HG02571 (cell line): ENCODE results near the gene CORT.
"Not testable (repeated sequence)": the region's sequence is repeated elsewhere in the genome, so short reads cannot be mapped to it uniquely, and the experiment has no call there.

Experiments used
- ATAC-seq: cut with Tn5 transposase; IDR thresholded peaks from one replicate; pipeline ENCODE4 v1.9.1; 2021; ENCODE audit warnings: mild to moderate bottlenecking, moderate library complexity; ENCODE audit not compliant: unreplicated experiment

CORT gene

GRCh38 chr1:10437052-10437451, 12.8 kb upstream of the CORT start:
- ATAC-seq, result no peak

DNA sequence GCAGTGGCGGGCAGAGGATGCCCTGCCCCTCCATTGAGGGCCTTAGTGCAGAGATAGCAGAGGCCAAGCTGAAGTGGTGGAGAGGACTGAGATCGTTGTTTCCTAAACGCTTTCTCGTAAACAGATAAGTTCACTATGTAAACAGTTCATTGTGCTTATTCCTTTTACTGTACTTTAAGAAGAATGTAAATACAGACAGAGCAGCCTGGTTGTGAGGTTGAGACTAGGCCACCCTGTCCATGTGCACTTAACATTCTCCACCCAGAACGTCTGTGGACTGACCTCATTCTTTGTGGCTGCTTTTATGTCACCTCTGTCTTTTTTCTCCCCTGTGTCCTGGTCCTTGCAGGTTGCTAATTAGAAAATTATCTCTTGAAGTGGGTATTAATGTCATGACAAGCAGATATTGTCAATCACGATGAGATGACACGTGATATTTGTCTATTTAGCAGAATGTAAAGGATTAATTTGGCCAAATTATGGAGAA, 11.1 kb upstream of the CORT start:
- ATAC-seq, result no peak

GRCh38 chr1:10440305-10440704, 9.5 kb upstream of the CORT start:
- no peak for ATAC-seq

- ATAC-seq, result no peak
These were observed 9.0 kb upstream of the CORT start for GRCh38 chr1:10440794-10441193.

GRCh38 chr1:10444248-10444647, 5.6 kb upstream of the CORT start:
- ATAC-seq, result no peak

DNA sequence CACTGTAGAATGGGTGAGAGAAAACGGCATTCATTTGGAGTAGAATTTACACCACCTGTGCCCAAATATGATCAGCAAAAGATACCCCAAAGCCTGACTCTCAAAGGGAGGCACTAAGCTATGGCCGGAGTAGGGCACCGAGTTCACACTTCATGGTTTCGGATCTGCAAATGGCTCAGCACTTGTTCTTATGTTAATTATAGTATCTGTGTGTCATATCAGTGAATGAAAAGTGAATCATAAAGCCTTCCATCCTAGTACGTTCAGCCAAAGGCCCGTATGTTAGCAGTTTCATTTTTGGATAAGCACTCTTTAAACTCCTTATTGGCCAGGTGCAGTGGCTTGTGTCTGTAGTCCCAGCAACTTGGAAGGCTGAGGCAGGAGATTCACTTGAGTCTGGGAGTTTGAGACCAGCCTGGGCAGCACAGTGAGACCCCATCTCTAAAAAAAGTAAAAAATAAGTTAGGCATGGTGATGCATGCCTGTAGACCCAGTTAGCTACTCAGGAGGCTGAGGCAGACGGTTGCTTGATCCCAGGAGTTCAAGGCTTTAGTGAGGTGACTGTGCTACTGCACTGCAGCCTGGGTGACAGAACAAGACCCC, 4.9 kb upstream of the CORT start:
- no peak for ATAC-seq

DNA sequence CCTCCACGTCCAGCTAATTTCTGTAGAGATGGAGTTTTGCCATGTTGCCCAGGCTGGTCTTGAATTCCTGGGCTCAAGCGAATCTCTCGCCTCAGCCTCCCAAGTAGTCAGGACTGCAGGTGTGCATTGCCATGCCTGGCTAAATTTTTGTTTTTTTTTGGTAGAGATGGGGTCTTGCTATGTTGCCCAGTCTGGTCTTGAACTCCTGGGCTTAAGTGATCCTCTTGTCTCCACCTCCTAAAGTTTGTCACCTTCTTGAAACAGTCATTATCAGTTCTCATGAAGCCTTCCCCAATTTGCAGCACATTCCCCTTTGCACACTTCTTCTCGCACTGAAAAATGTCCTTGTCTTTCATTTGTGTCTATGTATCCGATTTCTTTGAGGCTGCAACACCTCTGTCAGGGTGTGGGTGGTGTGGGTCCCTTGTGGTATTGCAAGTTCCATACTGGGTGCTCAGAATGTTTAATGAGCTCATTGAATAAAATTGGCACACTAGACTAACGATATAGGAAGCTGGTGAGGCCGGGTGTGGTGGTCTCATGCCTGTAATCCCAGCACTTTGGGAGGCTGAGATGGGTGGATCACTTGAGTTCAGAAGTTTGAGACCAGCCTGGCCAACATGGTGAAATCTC, 2.9 kb upstream of the CORT start:
- ATAC-seq, result no peak

- ATAC-seq, result no peak
These were observed 454 bp downstream of the CORT start for GRCh38 chr1:10450156-10450814.

- ATAC-seq, result no peak
These were observed 1.0 kb downstream of the CORT start for GRCh38 chr1:10450836-10451235.

- ATAC-seq, result no peak
These were observed 1.5 kb downstream of the CORT start for GRCh38 chr1:10451287-10451686.

DNA sequence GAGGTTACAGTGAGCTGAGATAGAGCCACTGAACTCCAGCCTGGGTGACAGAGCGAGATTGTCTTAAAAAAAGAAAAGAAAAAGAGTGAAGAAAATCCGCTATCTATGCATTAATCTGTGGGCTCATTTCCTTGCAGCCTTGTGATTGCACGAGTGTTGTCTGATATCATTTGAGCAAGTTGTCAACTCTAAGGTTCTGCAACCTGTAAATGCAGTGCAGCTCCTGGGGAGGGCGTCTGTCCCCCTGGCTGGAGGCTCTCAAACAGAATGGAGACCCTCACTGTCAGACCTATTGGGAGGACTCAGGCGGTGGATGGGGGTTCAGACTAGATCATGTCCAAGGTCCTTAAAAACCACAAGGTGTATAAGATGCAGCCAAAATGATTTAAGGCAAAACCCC, 6.2 kb downstream of the CORT start:
- ATAC-seq, result no peak

- ATAC-seq, result no peak
These were observed 6.8 kb downstream of the CORT start for GRCh38 chr1:10456661-10457060.

DNA sequence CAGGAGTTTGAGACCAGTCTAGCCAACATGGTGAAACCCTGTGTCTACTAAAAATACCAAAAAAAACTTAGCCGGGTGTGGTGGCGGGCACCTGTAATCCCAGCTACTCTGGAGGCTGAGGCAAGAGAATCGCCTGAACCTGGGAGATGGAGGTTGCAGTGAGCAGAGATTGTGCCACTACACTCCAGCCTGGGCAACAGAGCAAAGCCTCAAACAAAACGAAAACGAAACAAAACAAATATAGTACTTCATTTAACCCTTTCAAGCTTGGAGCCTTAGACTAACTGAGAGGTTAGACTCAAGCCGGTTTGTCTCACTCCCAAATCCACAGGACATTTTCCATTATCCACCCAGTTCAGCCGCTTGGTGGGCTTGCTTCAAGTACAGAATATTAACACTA, 7.6 kb downstream of the CORT start:
- ATAC-seq, result not testable (repeated sequence)

DNA sequence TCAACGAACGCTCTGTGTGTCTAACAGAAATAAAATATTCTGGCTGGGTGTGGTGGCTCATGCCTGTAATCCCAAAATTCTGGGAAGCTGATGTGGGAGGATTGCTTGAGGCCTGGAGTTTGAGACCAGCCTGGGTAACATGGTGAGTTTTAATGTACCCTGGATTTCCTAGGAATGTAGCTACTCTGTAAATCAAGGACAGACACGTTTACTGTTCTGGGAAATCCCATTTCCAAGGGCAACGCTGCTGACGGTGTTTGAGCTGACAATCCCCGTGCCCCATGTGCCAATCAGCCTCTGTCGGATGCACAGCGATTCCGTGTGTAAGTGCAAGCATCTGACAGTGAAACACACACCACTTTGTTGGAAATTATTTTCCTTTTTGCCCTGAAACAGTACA, 8.0 kb downstream of the CORT start:
- no peak for ATAC-seq

GRCh38 chr1:10459184-10459583, 9.4 kb downstream of the CORT start:
- no peak for ATAC-seq

DNA sequence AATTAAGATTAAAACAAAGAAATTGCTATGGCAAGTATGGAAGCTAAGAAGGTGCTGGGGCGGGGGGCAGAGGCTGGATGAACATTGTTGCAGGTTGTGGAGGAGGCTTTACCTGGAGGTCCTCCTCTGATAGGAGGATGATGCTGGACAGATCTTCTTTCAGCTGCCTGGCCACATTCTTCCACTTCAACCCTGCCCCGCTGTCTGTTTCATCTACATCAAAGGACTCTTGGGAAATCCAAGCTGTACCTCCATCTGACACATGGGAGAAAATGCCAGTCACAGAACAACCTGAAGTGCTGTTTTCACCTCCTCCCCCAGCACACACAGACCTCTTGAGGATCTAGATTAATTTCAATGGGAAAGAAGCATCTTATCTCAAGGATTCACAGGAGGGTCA, 17.2 kb downstream of the CORT start:
- ATAC-seq, result no peak

DNA sequence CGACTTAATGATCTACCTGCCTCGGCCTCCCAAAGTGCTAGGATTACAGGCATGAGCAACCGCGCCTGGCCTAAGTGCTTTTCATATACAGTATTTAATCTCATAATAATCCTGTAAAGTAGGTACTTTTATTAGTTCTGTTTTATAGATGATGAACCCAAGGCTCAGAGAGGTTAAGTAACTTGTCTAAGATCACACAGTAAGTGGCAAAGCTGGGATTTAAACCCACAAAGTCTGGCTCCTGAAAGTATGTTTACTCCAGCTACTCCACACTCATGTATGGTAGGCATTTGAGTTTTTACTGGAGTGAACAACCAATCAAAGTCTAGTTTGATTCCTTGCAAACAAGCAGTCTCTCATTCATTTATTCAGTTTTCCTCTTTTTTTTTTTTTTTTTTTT, 20.2 kb downstream of the CORT start:
- no peak for ATAC-seq

GRCh38 chr1:10471411-10472219, 21.8 kb downstream of the CORT start:
- peak; percentile 5 for ATAC-seq

- peak; percentile 64 for ATAC-seq
These were observed 22.7 kb downstream of the CORT start, which contains the start of gene DFFA for GRCh38 chr1:10472220-10473144. DFFA (minus strand) TSS chr1:10472529; CDS start chr1:10472458, 71 bp downstream.

GRCh38 chr1:10473145-10473765, 23.4 kb downstream of the CORT start:
- no peak for ATAC-seq
